ENCODE measurements around the gene UTS2B. TPM values are rescaled to one million over a fixed set of nuclear protein-coding genes. Genes with fewer than 3 reads are reported as not detected.
"Not testable (repeated sequence)": the region's sequence is repeated elsewhere in the genome, so short reads cannot be mapped to it uniquely, and the experiment has no call there.

The UTS2B gene
- total RNA-seq, 3 donors from 2014 or later: not detected

GRCh38 chr3:191262650-191263049 is 67.7 kb downstream of the UTS2B start:
- DNase-seq (no peak), ATAC-seq (no peak)
- H3K4me1 Mint-ChIP-seq (ENCODE audit: low read depth): no peaks in the 10 kb centered on the region
- H3K27me3 Mint-ChIP-seq (ENCODE audit: low read depth): no peaks in the 10 kb centered on the region
- H3K9me3 Mint-ChIP-seq: no peaks in the 10 kb centered on the region
- H3K4me3 Mint-ChIP-seq: no peak overlapping the region
- no peaks in the 10 kb centered on the region for H3K36me3 Mint-ChIP-seq (ENCODE audit: insufficient read depth)

DNA sequence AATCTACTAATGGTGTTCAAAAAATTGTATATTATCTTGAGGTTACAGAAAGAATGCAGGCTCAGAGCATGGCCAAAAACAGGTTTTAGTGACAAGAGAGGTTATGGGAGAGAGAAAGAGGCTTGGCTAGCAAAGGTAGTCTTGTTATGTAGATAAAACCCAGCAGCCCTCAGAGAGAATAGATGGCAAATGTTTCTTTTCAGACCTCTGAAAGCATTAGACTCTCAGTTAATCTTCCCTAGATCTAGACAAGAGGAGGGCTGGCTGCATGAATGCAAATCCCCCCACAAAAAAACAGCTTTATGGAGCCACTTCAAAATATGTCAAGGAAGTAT is 69.1 kb downstream of the UTS2B start:
- Mint-ChIP-seq H3K9me3 (no peaks in the 10 kb centered on the region), H3K4me1 (ENCODE audit: low read depth) (no peaks in the 10 kb centered on the region), H3K4me3 (no peak overlapping the region), H3K36me3 (ENCODE audit: insufficient read depth) (no peaks in the 10 kb centered on the region), H3K27me3 (ENCODE audit: low read depth) (no peaks in the 10 kb centered on the region)
- ATAC-seq (no peak), DNase-seq (no peak)

- no peaks in the 10 kb centered on the region for H3K36me3 Mint-ChIP-seq (ENCODE audit: insufficient read depth)
- H3K4me1 Mint-ChIP-seq (ENCODE audit: low read depth): no peaks in the 10 kb centered on the region
- no peak for ATAC-seq
- no peak for DNase-seq
- no peak overlapping the region for H3K4me3 Mint-ChIP-seq
- no peaks in the 10 kb centered on the region for H3K9me3 Mint-ChIP-seq
- no peaks in the 10 kb centered on the region for H3K27me3 Mint-ChIP-seq (ENCODE audit: low read depth)
These were observed 69.7 kb downstream of the UTS2B start for GRCh38 chr3:191260431-191261303.

- no peaks in the 10 kb centered on the region for H3K9me3 Mint-ChIP-seq
- H3K4me1 Mint-ChIP-seq (ENCODE audit: low read depth): no peaks in the 10 kb centered on the region
- no peak for DNase-seq
- ATAC-seq: no peak
- H3K27me3 Mint-ChIP-seq (ENCODE audit: low read depth): no peaks in the 10 kb centered on the region
- no peak overlapping the region for H3K4me3 Mint-ChIP-seq
- H3K36me3 Mint-ChIP-seq (ENCODE audit: insufficient read depth): no peaks in the 10 kb centered on the region
These were observed 70.8 kb downstream of the UTS2B start for GRCh38 chr3:191259486-191259885.

DNA sequence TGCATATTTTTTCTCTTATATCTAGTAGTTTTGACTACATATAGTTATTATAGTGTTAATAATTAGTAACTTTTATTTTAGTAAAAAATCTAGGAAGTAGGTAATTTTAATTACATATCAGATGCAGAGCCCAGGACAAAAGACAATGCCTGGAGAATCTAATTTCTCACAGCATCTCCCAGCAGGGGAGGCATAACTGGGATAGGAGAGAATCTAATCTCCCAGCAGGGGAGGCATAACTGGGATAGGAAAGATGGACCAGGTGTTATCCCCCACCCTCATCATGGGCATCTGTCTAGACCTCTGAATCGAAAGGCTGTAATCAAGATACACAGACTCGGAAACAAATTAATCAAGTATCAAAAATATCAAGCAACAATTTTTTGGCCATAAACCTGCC is 73.0 kb downstream of the UTS2B start:
- Mint-ChIP-seq H3K4me3 (no peak overlapping the region), H3K27me3 (ENCODE audit: low read depth) (no peaks in the 10 kb centered on the region), H3K9me3 (no peaks in the 10 kb centered on the region), H3K4me1 (ENCODE audit: low read depth) (no peaks in the 10 kb centered on the region), H3K36me3 (ENCODE audit: insufficient read depth) (no peaks in the 10 kb centered on the region)
- no peak for DNase-seq
- no peak for ATAC-seq

DNA sequence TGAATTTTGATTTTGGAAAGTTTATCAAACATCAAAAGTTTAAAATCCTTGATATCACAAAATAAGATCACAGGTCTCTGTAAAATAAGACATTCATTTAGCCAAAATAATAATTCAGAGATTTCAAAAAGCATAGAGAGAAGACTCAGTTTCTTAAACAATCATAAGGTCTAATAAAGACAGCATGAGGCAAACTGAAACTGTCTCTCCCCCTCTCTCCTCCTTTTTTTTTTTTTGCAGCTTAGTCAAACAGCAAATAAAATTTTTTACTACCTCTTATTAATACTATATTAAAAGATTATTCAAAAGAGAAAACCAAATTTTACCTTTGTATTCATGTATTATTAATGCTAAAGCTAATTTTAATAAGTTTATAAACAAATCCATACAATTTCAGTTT is 73.9 kb downstream of the UTS2B start:
- H3K27me3 Mint-ChIP-seq (ENCODE audit: low read depth): no peaks in the 10 kb centered on the region
- H3K36me3 Mint-ChIP-seq (ENCODE audit: insufficient read depth): no peaks in the 10 kb centered on the region
- DNase-seq (no peak), ATAC-seq (no peak)
- H3K4me1 Mint-ChIP-seq (ENCODE audit: low read depth): no peaks in the 10 kb centered on the region
- no peaks in the 10 kb centered on the region for H3K9me3 Mint-ChIP-seq
- H3K4me3 Mint-ChIP-seq: no peak overlapping the region

- ATAC-seq: no peak
- no peak for DNase-seq
- no peaks in the 10 kb centered on the region for H3K27me3 Mint-ChIP-seq (ENCODE audit: low read depth)
- no peaks in the 10 kb centered on the region for H3K36me3 Mint-ChIP-seq (ENCODE audit: insufficient read depth)
- H3K4me3 Mint-ChIP-seq: no peak overlapping the region
- H3K4me1 Mint-ChIP-seq (ENCODE audit: low read depth): no peaks in the 10 kb centered on the region
- no peaks in the 10 kb centered on the region for H3K9me3 Mint-ChIP-seq
These were observed 75.2 kb downstream of the UTS2B start for GRCh38 chr3:191255156-191255555.

GRCh38 chr3:191254098-191254873 is 76.0 kb downstream of the UTS2B start:
- ATAC-seq: no peak
- H3K27me3 Mint-ChIP-seq (ENCODE audit: low read depth): no peaks in the 10 kb centered on the region
- H3K4me1 Mint-ChIP-seq (ENCODE audit: low read depth): no peaks in the 10 kb centered on the region
- no peaks in the 10 kb centered on the region for H3K36me3 Mint-ChIP-seq (ENCODE audit: insufficient read depth)
- no peaks in the 10 kb centered on the region for H3K9me3 Mint-ChIP-seq
- no peak for DNase-seq
- H3K4me3 Mint-ChIP-seq: no peak overlapping the region

- no peaks in the 10 kb centered on the region for H3K4me1 Mint-ChIP-seq (ENCODE audit: low read depth)
- H3K27me3 Mint-ChIP-seq (ENCODE audit: low read depth): no peaks in the 10 kb centered on the region
- ATAC-seq: no peak
- no peak for DNase-seq
- H3K9me3 Mint-ChIP-seq: no peaks in the 10 kb centered on the region
- H3K36me3 Mint-ChIP-seq (ENCODE audit: insufficient read depth): no peaks in the 10 kb centered on the region
- no peak overlapping the region for H3K4me3 Mint-ChIP-seq
These were observed 77.1 kb downstream of the UTS2B start for GRCh38 chr3:191253089-191253799.

GRCh38 chr3:191246630-191247029 is 83.7 kb downstream of the UTS2B start:
- no peak for ATAC-seq
- Mint-ChIP-seq H3K27me3 (ENCODE audit: low read depth) (no peaks in the 10 kb centered on the region), H3K36me3 (ENCODE audit: insufficient read depth) (no peaks in the 10 kb centered on the region), H3K9me3 (no peaks in the 10 kb centered on the region), H3K4me1 (ENCODE audit: low read depth) (peaks cover 2% of the 10 kb centered on the region), H3K4me3 (no peak overlapping the region)
- DNase-seq: no peak

DNA sequence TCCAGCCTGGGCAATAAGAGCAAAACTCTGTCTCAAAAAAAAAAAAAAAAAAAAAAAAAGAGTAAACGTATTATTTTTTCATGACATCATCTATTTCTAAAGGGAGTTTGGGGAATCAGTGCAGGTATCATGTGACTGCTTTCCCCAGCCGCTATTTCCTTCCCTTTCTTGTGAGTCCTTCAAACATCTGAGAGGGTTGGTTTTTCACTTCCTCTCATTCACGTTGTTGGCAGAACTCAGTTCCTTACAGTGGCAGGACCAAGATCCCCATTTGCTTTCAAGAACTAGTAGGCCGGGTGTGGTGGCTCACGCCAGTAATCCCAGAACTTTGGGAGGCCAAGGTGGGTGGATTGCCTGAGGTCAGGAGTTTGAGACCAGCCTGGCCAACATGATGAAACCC is 84.3 kb downstream of the UTS2B start:
- not testable (repeated sequence) for H3K4me1 Mint-ChIP-seq (ENCODE audit: low read depth); ATAC-seq; DNase-seq; H3K36me3 Mint-ChIP-seq (ENCODE audit: insufficient read depth); H3K9me3 Mint-ChIP-seq; H3K27me3 Mint-ChIP-seq (ENCODE audit: low read depth); H3K4me3 Mint-ChIP-seq

DNA sequence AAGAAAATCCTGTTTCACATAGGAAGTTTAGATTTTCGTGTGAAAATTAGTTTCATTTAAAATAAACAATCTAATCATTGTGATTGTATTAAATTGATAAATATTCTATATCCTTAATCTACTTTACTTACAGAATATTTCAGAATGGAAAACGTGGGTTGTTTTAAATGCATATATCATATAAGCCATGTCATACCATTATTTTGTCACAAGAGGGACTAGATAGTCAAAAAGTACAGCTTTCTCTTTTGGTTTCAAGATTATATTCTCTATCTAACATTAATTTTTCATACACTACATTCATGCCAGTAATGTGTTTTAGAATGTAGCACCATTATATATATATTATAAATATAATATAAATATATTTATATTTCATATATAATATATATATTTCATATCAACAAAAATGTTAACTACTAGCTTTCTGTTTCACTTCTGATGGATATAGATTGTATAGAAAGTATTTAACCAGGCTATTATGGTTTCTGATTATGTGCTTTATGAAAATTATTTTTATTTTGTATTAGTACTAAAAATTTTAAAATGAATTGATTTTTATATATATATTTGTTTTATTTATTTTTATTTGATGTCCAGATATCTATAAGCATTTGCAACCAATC is 86.0 kb downstream of the UTS2B start:
- H3K4me3 Mint-ChIP-seq: no peak overlapping the region
- DNase-seq (no peak), ATAC-seq (no peak)
- H3K36me3 Mint-ChIP-seq (ENCODE audit: insufficient read depth): no peaks in the 10 kb centered on the region
- peaks cover 2% of the 10 kb centered on the region for H3K4me1 Mint-ChIP-seq (ENCODE audit: low read depth)
- H3K9me3 Mint-ChIP-seq: no peaks in the 10 kb centered on the region
- H3K27me3 Mint-ChIP-seq (ENCODE audit: low read depth): no peaks in the 10 kb centered on the region

GRCh38 chr3:191240486-191240885 is 89.8 kb downstream of the UTS2B start:
- Mint-ChIP-seq H3K4me1 (ENCODE audit: low read depth) (peaks cover 2% of the 10 kb centered on the region), H3K27me3 (ENCODE audit: low read depth) (no peaks in the 10 kb centered on the region), H3K36me3 (ENCODE audit: insufficient read depth) (no peaks in the 10 kb centered on the region), H3K4me3 (no peak overlapping the region), H3K9me3 (no peaks in the 10 kb centered on the region)
- ATAC-seq (no peak), DNase-seq (no peak)

DNA sequence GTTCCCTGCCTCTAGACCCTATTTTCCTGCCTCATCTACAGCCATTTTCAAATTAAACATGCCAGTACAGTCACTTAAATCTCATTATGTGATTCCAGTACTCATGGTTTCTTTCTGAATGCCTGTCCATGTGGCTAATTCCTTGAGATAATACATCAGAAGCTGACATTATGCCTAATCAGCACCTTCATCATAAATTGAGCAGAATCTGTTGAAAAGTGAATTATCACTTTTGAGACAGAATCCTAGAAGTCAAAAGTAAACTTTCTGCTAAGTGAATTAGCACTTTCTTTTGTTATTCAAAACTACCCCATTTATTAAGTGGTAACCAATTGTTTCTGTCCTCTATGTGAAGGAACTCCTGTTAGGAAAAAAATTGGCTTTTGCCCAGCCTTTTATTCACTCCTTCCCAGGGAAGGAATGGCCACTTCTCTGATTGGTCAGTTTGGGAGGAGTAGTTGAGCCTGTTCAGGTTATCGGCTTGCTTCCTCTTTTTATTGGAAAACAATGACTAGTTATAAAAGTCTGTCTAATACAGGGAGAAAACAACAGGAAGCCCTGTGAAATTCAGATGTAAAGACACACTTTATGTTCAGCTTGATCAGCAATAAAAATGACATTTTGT is 90.8 kb downstream of the UTS2B start:
- Mint-ChIP-seq H3K4me1 (ENCODE audit: low read depth) (no peaks in the 10 kb centered on the region), H3K27me3 (ENCODE audit: low read depth) (no peaks in the 10 kb centered on the region), H3K9me3 (no peaks in the 10 kb centered on the region), H3K36me3 (ENCODE audit: insufficient read depth) (no peaks in the 10 kb centered on the region), H3K4me3 (no peak overlapping the region)
- ATAC-seq (no peak), DNase-seq (no peak)

All from activated T-cell treated with anti-CD3 and anti-CD28 coated beads, Interleukin-2, amount 50 U/mL, for 4 hours (primary cell).